HG03460 (cell line): ENCODE data around the gene TERT.

ENCODE experiments used
- ATAC-seq: cut with Tn5 transposase; IDR thresholded peaks from one replicate; pipeline ENCODE4 v1.9.1; 2021; ENCODE audit not compliant: unreplicated experiment

Gene TERT

DNA sequence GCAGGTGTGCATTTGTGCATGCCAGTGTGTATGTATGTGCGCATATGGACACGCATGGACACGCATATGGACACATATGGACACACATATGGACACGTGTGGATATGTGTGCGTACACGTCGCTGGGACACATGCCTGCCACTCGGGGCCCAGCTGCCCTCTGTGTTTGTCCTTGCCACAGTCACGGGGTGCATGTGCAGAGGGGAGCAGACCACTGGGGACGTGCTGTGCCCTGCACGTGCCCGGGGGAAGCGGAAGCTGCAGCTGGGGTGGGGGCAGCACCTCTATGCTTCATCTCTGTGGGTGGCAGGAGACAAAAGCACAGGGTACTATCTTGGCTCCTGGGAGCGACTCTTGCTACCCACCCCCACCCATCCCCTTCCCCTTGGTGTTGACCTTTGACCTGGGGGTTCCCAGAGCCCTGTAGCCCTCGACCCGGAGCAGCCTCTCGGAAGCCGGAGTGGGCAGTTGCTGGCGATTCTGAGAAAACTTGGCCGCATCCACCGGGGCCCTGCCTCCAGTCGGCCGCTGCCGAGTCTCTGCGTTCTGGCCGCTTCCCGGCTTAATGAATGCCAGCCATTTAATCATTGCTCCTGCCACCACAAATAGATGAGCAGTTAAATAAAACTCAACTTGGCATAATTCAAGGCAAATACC is 72.1 kb downstream of the TERT start:
- ATAC-seq, result no peak

DNA sequence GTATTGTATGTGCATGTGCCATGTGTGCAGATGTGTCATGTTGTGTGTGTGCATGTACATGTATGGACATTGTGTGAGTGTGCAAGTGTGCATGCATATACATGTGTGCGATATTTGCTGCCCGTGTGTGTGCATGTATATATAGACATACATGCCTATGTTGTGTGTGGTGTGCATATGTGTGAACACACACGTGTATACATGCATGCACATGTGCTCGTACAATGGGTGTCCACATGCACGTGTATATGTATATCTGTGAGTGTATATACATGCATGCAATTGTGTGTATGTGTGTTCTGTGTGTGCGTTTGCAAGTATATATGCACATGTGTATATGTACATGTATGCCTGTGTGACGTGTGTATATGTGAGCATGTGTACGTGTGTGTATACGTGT is 72.7 kb downstream of the TERT start:
- no peak for ATAC-seq

DNA sequence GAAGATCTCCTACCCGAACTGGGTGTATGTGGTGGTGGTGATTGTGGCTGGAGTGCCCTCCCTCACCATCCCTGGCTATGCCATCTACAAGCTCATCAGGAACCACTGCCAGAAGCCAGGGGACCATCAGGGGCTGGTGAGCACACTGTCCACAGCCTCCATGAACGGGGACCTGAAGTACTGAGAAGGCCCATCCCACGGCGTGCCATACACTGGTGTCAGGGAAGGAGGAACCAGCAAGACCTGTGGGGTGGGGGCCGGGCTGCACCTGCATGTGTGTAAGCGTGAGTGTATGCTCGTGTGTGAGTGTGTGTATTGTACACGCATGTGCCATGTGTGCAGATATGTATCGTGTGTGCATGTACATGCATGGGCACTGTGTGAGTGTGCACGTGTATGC is 73.1 kb downstream of the TERT start:
- no peak for ATAC-seq

DNA sequence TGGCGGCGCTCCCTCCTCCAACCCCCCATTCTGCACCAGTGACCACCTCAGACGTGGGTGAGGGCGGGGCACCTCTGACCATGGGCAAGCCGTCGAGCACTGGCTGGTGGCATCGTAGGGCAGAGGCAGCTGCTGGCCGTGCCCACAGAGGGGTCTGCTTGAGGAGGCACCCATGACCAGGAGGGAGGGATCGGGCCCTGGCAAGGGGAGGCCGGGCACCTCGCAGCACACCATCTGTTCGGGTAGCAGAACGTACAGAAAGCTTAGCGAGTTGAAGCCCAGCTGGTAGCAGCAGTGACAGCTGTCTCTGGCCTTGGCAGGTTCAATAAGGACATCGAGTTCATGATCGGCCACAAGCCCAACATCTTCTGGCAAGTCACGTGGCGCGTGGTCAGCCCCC is 74.0 kb downstream of the TERT start:
- ATAC-seq, result no peak

DNA sequence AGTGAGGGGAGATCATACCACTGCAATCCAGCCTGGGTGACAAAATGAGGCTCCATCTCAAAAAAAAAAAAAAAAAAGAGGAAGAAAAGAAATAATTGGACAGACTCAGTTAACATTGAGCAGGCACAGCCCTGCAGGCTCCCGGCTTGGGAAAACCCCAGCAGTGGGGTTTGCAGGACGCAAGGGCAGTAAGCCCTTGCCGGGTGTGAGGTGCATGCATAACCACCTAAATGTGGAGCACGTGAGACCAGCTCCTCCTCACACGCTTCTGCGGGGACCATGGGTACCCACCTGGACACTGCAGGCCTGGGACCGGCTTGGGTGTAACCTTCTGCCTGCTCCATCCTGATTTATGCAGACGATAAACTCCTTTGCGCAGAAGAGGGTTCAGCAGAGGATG is 74.5 kb downstream of the TERT start:
- no peak for ATAC-seq

DNA sequence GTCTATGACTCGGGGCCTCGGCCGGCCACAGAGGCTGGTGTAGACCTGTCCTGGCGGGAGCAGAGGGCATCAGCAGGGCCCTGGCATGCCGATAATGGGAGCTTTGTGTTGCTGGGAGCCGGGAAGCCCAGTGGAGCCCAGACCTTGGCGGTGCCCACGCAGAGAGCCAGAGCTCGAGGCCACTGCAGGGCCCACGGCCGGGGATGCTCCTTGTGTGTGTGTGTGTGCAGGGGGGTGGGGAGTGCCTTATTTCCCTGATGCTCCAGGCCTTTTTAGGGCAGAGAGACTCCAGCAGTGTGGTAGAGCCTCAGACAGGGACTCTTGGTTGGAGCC is 75.1 kb downstream of the TERT start:
- no peak for ATAC-seq

DNA sequence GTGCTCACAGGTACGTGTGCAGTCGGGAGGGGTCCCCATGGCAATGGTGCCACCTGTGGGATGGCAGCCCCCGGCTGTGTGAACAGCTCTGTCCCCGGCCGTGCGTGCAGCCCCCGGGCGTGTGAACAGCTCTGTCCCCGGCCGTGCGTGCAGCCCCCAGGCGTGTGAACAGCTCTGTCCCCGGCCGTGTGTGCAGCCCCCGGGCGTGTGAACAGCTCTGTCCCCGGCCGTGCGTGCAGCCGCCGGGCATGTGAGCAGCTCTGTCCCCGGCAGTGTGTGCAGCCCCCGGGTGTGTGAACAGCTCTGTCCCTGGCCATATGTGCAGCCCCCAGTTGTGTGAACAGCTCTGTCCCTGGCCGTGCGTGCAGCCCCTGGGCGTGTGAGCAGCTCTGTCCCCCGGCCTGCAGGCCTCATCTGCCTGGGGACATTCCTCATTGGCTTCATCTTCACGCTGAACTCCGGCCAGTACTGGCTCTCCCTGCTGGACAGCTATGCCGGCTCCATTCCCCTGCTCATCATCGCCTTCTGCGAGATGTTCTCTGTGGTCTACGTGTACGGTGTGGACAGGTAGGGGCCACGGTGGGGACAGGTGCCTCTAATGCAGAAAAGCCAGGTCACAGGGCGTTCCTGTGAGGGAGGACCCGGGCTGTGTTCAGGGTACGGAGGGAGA is 75.6 kb downstream of the TERT start:
- ATAC-seq, result no peak

DNA sequence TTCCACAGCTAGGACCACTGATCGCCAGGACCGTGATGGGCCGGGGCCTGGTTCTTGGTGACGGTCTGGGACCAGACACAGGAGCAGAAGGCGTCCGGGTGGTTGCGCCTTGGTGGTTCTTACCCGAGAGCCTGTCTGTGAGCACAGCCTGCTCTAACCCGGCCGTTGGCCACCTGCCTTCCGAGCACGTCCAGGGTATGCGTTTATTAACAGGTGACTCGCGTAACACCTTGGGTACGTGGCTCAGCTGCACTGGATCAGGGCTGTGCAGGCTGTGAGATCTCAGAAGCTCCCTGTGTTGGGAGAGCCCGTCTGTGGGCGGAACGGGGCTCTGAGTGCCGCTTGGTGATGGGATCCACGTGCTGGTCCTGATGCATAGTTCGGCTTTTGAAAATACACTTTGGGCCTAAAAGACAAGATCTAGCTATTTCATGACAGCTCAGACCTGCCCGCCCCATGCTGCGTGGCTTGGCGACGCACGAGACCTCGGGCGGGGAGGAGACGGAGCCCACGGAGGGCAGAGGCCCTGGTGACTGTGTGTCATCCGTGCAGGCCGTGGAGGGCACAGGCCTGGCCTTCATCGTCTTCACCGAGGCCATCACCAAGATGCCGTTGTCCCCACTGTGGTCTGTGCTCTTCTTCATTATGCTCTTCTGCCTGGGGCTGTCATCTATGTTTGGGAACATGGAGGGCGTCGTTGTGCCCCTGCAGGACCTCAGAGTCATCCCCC is 76.4 kb downstream of the TERT start:
- ATAC-seq, result no peak

DNA sequence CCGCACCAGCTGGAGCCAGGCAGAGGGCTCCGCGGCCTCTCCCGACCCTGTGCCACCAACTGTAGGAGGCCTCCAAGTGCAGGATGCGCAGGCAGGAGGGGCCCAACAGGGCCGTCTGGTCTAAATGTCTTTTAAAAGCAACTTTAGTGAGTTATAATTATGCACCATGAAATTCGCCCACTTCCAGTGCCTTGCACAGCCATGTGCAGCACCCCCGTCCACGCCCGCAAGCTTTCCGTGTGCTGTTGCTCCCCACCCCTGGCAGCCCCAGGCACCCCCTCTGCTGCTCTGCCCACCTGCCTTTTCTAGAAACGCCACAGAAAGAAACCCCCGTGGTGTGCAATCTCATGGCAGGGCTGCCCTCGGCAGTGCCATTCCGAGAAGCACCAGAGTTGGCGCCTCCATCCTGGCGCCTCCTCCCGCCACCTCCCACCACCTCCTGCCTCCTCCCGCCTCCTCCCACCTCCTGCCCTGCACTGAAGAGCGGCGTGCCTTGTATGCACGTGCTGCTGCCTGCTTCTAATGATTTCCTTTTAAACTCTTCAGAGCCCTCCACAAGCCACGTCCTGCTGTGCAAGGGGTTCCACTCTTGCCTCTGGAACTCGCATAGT is 77.2 kb downstream of the TERT start:
- ATAC-seq, result no peak

DNA sequence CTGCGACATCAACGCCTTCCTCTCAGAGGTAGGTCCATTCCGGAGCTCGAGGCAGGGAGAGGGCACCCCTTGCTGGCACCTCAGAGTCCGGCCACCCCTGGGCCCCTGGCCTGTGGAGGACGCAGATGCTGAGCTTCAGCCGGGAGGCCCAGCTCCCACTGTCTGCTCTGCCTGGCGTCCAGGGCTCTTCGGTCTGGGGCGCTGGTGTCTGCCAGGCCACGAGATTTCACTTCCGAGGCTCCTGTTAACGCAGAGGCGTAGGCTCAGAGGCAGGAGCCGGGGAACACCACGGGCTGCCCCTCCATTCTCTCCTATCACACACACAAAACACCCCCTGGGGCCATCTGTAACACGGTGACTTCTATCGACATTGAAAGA is 78.0 kb downstream of the TERT start:
- ATAC-seq, result no peak

DNA sequence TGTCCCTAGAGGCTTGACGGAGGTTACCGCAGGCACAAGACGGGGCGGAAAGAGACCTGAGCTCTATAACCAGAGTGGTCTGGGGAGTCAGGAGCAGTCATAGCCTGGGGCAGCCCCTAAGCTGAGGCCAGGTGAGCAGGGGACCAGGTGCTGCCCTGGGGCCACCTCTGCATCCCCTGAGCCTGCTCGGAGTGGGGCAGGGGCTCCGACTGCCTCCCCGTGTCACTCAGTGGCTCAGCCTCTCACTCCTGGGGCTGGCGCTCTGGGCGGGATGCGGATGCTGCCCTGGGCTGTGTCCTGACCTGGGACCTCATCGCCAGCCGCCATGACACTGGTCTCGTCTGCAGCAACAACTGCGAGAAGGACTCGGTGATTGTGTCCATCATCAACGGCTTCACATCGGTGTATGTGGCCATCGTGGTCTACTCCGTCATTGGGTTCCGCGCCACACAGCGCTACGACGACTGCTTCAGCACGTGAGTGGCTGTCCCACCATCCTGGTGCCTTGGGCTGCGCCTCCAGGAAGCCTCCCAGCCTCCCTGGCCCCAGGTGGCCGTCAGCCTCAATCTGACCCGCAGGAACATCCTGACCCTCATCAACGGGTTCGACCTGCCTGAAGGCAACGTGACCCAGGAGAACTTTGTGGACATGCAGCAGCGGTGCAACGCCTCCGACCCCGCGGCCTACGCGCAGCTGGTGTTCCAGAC is 78.5 kb downstream of the TERT start:
- no peak for ATAC-seq

DNA sequence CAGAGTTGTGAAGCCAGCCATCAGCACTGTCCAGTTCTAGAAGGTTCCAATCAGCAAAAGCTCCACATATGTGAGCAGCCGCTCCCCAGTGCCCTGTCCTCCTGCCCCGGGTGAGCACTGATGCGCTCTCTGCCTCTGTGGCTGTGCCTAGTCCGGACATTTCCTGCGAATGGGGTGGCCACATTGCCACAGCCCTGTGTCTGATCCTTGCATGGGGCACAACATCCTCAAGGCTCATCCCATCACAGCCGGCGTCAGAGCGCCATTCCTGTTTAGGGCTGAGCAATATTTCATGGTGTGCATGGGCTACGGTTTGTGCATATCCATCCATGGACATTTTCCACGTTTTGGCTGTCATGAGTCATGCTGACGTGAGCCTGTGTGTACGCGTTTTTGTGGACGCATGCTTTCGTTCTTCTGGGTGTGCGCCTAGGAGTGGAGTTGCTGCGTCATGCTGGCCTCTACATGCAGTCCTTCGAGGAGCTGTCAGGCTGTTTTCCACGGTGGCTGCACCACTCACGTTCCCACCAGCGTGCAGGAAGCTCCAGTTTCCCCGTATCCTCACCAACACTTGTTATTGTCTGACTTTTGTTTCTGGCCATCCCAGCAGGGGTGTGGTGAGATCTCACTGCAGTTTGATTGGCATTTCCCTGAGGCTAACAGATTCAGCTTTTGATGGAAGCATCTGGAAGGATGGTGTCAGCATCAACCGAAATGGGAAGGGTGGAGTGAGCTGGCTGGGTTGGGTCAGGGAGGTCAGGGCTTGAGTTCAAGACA is 79.4 kb downstream of the TERT start:
- ATAC-seq, result no peak

DNA sequence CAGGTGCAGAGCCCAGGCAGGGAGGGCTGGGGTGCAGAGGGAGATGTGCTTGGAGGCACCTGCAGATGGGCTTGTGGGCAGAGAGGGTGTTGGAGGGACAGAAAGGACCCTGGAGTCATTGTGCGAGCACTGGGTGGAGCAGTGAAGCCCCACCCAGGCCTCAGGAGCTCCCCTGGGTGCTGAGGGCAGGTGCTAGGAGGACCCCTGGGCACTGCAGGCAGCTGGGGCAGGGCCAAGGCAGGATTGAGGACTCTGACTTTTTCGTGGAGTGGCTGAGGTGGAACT is 80.0 kb downstream of the TERT start:
- no peak for ATAC-seq

DNA sequence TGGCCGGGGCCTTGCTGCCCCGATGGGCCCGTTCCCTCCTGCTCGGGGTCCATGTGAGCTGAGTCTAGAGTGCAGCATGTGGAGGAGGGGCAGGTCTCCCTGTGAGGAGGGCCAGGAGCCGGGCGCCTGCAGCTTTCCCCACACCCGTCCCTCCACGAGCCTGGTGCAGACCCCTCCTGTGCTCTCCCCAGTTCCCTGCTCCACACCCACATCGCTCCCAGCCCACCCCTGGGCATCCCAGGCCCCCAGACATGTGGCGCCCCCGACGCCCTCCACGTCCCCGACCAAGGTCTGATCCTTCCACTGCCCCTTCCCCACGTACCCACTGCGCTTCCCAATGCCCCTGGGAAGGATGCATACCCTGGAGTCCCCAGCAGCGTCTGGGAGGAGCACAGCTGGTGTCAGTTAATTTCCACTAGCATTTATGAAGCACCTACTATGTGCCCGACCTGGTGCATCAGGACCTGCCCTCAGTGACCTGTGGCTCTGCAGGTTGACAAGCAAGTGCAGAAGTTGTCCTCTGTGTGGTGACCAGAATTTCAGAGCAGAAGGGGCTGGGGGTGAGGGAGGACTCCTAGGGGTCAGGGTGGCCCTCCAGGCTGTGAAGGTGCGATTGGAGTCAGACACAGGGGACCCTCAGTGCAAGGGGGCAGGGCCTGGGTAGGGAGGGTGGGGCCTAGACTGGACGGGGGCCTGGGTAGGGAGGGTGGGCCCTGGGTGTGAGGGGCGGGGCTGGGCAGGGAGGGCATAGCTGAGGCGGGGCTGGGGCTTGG is 80.5 kb downstream of the TERT start:
- ATAC-seq, result no peak

DNA sequence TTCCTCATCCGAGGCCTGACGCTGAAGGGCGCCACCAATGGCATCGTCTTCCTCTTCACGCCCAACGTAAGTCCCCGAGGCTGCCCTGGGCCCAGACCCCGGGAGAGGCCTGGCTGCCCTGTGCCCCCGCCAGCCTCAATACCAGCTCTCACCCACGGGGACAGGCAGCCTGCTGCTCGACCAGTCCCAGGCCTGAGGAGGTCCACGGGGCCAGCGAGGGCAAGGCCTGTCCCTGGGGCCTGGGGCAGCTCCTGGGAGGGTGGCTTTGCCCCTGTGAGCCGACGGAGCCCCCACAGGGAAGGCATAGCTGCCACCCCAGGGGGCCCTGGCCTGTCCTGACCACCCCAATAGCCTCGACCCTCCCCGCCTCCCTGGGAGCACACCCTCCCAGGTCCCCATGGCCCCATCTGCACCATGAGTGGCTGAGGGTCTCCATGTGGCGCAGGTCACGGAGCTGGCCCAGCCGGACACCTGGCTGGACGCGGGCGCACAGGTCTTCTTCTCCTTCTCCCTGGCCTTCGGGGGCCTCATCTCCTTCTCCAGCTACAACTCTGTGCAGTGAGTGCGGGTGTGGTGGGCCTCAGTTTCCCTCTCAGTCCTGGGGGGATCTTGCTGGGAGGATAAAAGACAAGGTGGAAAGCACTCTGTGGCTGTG is 81.2 kb downstream of the TERT start:
- ATAC-seq, result no peak

DNA sequence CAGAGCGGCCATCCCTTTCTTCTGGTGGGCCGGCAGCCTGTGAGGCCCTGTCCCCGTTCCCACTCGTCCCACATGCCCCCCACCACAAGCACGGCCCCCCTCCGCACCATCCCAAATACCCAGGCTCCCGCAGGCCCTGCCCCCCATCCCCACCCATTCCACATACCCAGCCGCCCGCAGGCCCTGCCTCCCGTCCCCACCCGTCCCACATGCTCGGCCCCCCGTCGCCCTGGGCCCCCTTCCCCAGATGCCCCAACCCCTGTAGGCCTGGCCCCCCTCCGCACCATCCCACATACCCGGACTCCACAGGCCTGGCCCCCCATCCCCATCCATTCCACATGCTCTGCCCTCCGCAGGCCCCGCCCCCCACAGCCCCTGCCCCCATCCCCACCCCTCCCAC is 82.0 kb downstream of the TERT start:
- no peak for ATAC-seq

DNA sequence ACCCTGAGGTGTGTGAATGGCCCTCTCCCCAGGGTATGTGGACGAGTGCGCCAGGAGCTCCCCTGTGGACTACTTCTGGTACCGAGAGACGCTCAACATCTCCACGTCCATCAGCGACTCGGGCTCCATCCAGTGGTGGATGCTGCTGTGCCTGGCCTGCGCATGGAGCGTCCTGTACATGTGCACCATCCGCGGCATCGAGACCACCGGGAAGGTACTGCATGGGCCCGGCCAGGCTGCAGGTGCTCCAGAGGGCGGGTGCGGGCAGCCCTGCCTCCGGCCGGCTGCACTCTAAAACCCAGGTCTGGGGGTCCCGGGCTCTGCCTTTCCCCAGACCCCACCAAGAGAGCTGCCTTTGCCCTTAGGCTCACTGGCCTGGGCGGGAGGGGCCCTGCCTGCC is 82.6 kb downstream of the TERT start:
- ATAC-seq, result no peak

DNA sequence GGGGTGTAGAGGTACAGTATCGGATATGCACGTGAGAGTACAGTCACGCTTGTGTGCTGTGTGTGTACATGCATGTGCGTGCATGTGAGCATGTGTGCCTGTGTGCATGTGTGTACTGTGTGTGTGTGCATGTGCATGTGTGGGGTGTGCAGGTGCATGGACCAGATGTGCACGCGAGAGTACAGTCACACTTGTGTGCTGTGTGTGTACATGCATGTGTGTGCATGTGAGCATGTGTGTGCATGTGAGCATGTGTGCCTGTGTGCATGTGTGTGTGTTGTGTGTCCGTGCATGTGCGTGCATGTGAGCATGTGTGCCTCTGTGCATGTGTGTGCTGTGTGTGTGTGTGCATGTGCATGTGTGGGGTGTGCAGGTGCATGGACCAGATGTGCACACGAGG is 83.2 kb downstream of the TERT start:
- no peak for ATAC-seq

DNA sequence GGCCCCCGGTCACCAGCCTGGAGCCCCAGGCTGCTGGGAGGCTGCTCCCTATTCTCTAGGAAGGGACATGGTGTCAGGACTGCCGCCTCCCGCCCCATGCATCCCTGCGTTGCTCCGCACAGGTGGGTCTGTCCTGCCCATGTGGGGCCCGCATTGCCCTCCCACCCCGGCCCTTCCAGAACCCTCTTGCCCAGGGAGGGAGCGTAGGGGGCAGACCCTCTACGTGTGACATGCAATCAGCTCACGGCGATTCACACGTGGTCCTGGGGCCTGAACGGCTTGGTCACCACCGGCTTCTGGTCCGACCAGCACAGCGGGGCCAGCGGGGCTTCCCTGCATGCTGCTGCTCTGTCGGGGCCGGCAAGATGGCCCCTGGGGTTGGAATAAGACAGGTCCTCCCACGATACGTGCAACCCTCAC is 84.0 kb downstream of the TERT start:
- no peak for ATAC-seq
